SK-N-SH treated with all-trans-retinoic acid at 6 μM for 48 hours (cell line): ENCODE measurements around the gene WNK2.

Experiments used
- ATAC-seq: fragments of 200-7000 bp; cut with Tn5 transposase; 3 replicates; pipeline ENCODE4 v1.9.1; 2020; ENCODE audit warnings: mild to moderate bottlenecking, moderate library complexity
- ARNTL ChIP-seq: fragments of 450-650 bp; formaldehyde crosslinking; IDR thresholded peaks from 2 replicates; pipeline ENCODE4 v1.5.0; 2020; ENCODE audit warnings: low read depth, mild to moderate bottlenecking, moderate library complexity, borderline replicate concordance
- BACH2 ChIP-seq: fragments of 250-450 bp; sonication (Bioruptor Pico); IDR thresholded peaks from 2 replicates; pipeline ENCODE4 v1.9.0; 2021; ENCODE audit warnings: mild to moderate bottlenecking, borderline replicate concordance
- CREB5 ChIP-seq: fragments of 250-450 bp; sonication (Bioruptor Pico); IDR thresholded peaks from 2 replicates; pipeline ENCODE4 v1.5.1; 2020; ENCODE audit warnings: low read depth, mild to moderate bottlenecking, moderate library complexity
- CSDC2 ChIP-seq: fragments of 250-450 bp; sonication (Bioruptor Pico); IDR thresholded peaks from 2 replicates; pipeline ENCODE4 v1.5.0; 2020; ENCODE audit warnings: mild to moderate bottlenecking, moderate library complexity
- ESRRG ChIP-seq: fragments of 250-450 bp; sonication (Bioruptor Pico); IDR thresholded peaks from 2 replicates; pipeline ENCODE4 v1.6.1; 2021; ENCODE audit warnings: mild to moderate bottlenecking
- GLIS3 ChIP-seq: fragments of 250-450 bp; sonication (Bioruptor Pico); IDR thresholded peaks from 2 replicates; pipeline ENCODE4 v1.5.0; 2020; ENCODE audit warnings: mild to moderate bottlenecking, moderate library complexity
- ISL1 ChIP-seq: fragments of 250-450 bp; sonication (Bioruptor Pico); IDR thresholded peaks from 2 replicates; pipeline ENCODE4 v2.1.2; 2022; ENCODE audit warnings: mild to moderate bottlenecking, moderate library complexity
- OSR1 ChIP-seq: fragments of 250-450 bp; sonication (Bioruptor Pico); IDR thresholded peaks from 2 replicates; pipeline ENCODE4 v1.8.0; 2022; ENCODE audit warnings: moderate library complexity, mild to moderate bottlenecking, inconsistent platforms
- PATZ1 ChIP-seq: fragments of 250-450 bp; sonication (Bioruptor Pico); IDR thresholded peaks from 2 replicates; pipeline ENCODE4 v1.8.0; 2020; ENCODE audit warnings: mild to moderate bottlenecking, moderate library complexity, borderline replicate concordance
- POU6F1 ChIP-seq: fragments of 250-450 bp; sonication (Bioruptor Pico); IDR thresholded peaks from 2 replicates; pipeline ENCODE4 v1.8.0; 2021; ENCODE audit warnings: low read depth, mild to moderate bottlenecking, moderate library complexity, borderline replicate concordance
- PPARA ChIP-seq: fragments of 250-450 bp; sonication (Bioruptor Pico); IDR thresholded peaks from 2 replicates; pipeline ENCODE4 v1.5.0; 2020; ENCODE audit warnings: mild to moderate bottlenecking, borderline replicate concordance
- RARB ChIP-seq: fragments of 250-450 bp; sonication (Bioruptor Pico); IDR thresholded peaks from 2 replicates; pipeline ENCODE4 v1.8.0; 2021; ENCODE audit warnings: mild to moderate bottlenecking, moderate library complexity
- SNAI2 ChIP-seq: fragments of 250-450 bp; sonication (Bioruptor Pico); IDR thresholded peaks from 2 replicates; pipeline ENCODE4 v1.5.0; 2020; ENCODE audit warnings: mild to moderate bottlenecking, moderate library complexity
- TCF4 ChIP-seq: fragments of 250-450 bp; sonication (Bioruptor Pico); IDR thresholded peaks from 2 replicates; pipeline ENCODE4 v1.8.0; 2021; ENCODE audit warnings: mild to moderate bottlenecking, moderate library complexity, borderline replicate concordance
- TOX ChIP-seq: fragments of 250-450 bp; sonication (Bioruptor Pico); IDR thresholded peaks from 2 replicates; pipeline ENCODE4 v1.8.0; 2021; ENCODE audit warnings: mild to moderate bottlenecking, moderate library complexity, borderline replicate concordance
- TSHZ2 ChIP-seq: fragments of 250-450 bp; sonication (Bioruptor Pico); IDR thresholded peaks from 2 replicates; pipeline ENCODE4 v1.5.0; 2020; ENCODE audit warnings: mild to moderate bottlenecking, moderate library complexity
- ZC3H10 ChIP-seq: fragments of 250-450 bp; sonication (Bioruptor Pico); IDR thresholded peaks from 2 replicates; pipeline ENCODE4 v1.5.1; 2021; ENCODE audit warnings: mild to moderate bottlenecking, moderate library complexity
- ZFP3 ChIP-seq: fragments of 250-450 bp; sonication (Bioruptor Pico); IDR thresholded peaks from 2 replicates; pipeline ENCODE4 v1.5.0; 2020; ENCODE audit warnings: mild to moderate bottlenecking, moderate library complexity
- ZFP30 ChIP-seq: fragments of 450-650 bp; formaldehyde crosslinking; IDR thresholded peaks from 2 replicates; pipeline ENCODE4 v1.5.0; 2022; ENCODE audit warnings: mild to moderate bottlenecking, moderate library complexity
- ZNF565 ChIP-seq: fragments of 450-650 bp; formaldehyde crosslinking; conservative IDR thresholded peaks from 2 replicates; pipeline ENCODE4 v1.5.0; 2020; ENCODE audit warnings: low read depth, mild to moderate bottlenecking, moderate library complexity
- ZNF70 ChIP-seq: fragments of 450-650 bp; formaldehyde crosslinking; IDR thresholded peaks from 2 replicates; pipeline ENCODE4 v1.5.0; 2020; ENCODE audit warnings: mild to moderate bottlenecking, moderate library complexity
- ZNF8 ChIP-seq: fragments of 450-650 bp; formaldehyde crosslinking; IDR thresholded peaks from 2 replicates; pipeline ENCODE4 v1.5.0; 2020; ENCODE audit warnings: mild to moderate bottlenecking, moderate library complexity

WNK2 gene

GRCh38 chr9:93244510-93245436, 60.8 kb downstream of the WNK2 start:
- no peak for ATAC-seq
- TF ChIP-seq ZFP3 (CRISPR knock-in tag) (no peak), RARB (no peak), ESRRG (no peak), POU6F1 (CRISPR knock-in tag) (no peak), SNAI2 (CRISPR knock-in tag) (no peak), GLIS3 (CRISPR knock-in tag) (no peak), PATZ1 (CRISPR knock-in tag) (no peak), TOX (no peak), OSR1 (CRISPR knock-in tag) (no peak), ZNF70 (CRISPR knock-in tag) (no peak), PPARA (CRISPR knock-in tag) (no peak), CREB5 (no peak), ARNTL (no peak), ZFP30 (CRISPR knock-in tag) (no peak), TSHZ2 (CRISPR knock-in tag) (no peak)

- ATAC-seq = no peak
- no peak for TF ChIP-seq TSHZ2 (CRISPR knock-in tag)
- no peak for TF ChIP-seq TOX
- no peak for TF ChIP-seq CREB5
- TF ChIP-seq ZNF565 (CRISPR knock-in tag) = no peak
- no peak for TF ChIP-seq OSR1 (CRISPR knock-in tag)
- no peak for TF ChIP-seq POU6F1 (CRISPR knock-in tag)
- no peak for TF ChIP-seq ARNTL
- no peak for TF ChIP-seq TCF4 (CRISPR knock-in tag)
- no peak for TF ChIP-seq GLIS3 (CRISPR knock-in tag)
- TF ChIP-seq ZNF8 (CRISPR knock-in tag) = no peak
- no peak for TF ChIP-seq ZC3H10 (CRISPR knock-in tag)
- TF ChIP-seq BACH2 (CRISPR knock-in tag) = no peak
- no peak for TF ChIP-seq ISL1
- no peak for TF ChIP-seq CSDC2 (CRISPR knock-in tag)
- TF ChIP-seq PATZ1 (CRISPR knock-in tag) = no peak
- TF ChIP-seq PPARA (CRISPR knock-in tag) = no peak
Measured at GRCh38 chr9:93245437-93245970, 61.6 kb downstream of the WNK2 start.
